Upper lobe of right lung (tissue), 1 donor: ENCODE results near the gene CFAP20DC. TPM values are rescaled to one million over a fixed set of nuclear protein-coding genes. Genes with fewer than 3 reads are reported as not detected.

ENCODE experiments used
- ATAC-seq: fragments of 200-7000 bp; cut with Tn5 transposase; one replicate; pipeline ENCODE4 v1.9.1; 2020; ENCODE audit warnings: mild to moderate bottlenecking, moderate library complexity
- DNase-seq: peaks from one replicate; pipeline ENCODE4 v3.0.0-alpha.2; 2020
- H3K27ac ChIP-seq: fragments of 200-600 bp; one replicate; pipeline ENCODE4 v1.8.0; 2022
- H3K27me3 ChIP-seq: fragments of 200-600 bp; one replicate; pipeline ENCODE4 v1.8.0; 2022; ENCODE audit warnings: mild to moderate bottlenecking
- H3K36me3 ChIP-seq: fragments of 200-600 bp; one replicate; pipeline ENCODE4 v1.8.0; 2022
- H3K4me1 ChIP-seq: fragments of 200-600 bp; one replicate; pipeline ENCODE4 v1.8.0; 2022
- H3K4me3 ChIP-seq: fragments of 200-600 bp; one replicate; pipeline ENCODE4 v1.8.0; 2022; ENCODE audit warnings: mild to moderate bottlenecking
- H3K9me3 ChIP-seq: fragments of 200-600 bp; one replicate; pipeline ENCODE4 v1.8.0; 2022
- CTCF ChIP-seq: fragments of 200-600 bp; IDR thresholded peaks from one replicate; pipeline ENCODE4 v1.8.0; 2022; ENCODE audit warnings: antibody characterized with exemption
- intact Hi-C: fragments of 100-400 bp; cut with DNase I; formaldehyde crosslinking; loops from one replicate; pipeline ENCODE4 v1.11.0; 2022
- total RNA-seq: library from RNA; stranded (reverse); fragmentation: NEBNext Ultra II Directional; extraction: Animal tissue kit (Norgen Biotek cat#: 25700); gene quantifications from one replicate; pipeline ENCODE4 v1.2.1, GENCODE V29; 2021
- donor health status: DM: no; HTN: yes; CAD: no; lungs with severe emphysema.

The CFAP20DC gene
- total RNA-seq, 1 donor from 2014 or later, result not detected

- intact Hi-C loops, result no loop called here
- H3K36me3 ChIP-seq, result no peaks in the 10 kb centered on the region
- no peak for DNase-seq
- no peak for TF ChIP-seq CTCF
- H3K27ac ChIP-seq, result no peak overlapping the region
- no peaks in the 10 kb centered on the region for H3K27me3 ChIP-seq
- no peaks in the 10 kb centered on the region for H3K4me1 ChIP-seq
- H3K9me3 ChIP-seq, result no peaks in the 10 kb centered on the region
- no peak overlapping the region for H3K4me3 ChIP-seq
- ATAC-seq, result no peak
Observed at GRCh38 chr3:59016930-59017616, 32.8 kb downstream of the CFAP20DC start.

- H3K9me3 ChIP-seq, result no peaks in the 10 kb centered on the region
- no peaks in the 10 kb centered on the region for H3K4me1 ChIP-seq
- H3K4me3 ChIP-seq, result no peak overlapping the region
- TF ChIP-seq CTCF, result no peak
- H3K36me3 ChIP-seq, result no peaks in the 10 kb centered on the region
- H3K27ac ChIP-seq, result no peak overlapping the region
- no peak for ATAC-seq
- H3K27me3 ChIP-seq, result no peaks in the 10 kb centered on the region
- no peak for DNase-seq
- intact Hi-C loops, result no loop called here
Observed at GRCh38 chr3:59013611-59014010, 36.2 kb downstream of the CFAP20DC start.

DNA sequence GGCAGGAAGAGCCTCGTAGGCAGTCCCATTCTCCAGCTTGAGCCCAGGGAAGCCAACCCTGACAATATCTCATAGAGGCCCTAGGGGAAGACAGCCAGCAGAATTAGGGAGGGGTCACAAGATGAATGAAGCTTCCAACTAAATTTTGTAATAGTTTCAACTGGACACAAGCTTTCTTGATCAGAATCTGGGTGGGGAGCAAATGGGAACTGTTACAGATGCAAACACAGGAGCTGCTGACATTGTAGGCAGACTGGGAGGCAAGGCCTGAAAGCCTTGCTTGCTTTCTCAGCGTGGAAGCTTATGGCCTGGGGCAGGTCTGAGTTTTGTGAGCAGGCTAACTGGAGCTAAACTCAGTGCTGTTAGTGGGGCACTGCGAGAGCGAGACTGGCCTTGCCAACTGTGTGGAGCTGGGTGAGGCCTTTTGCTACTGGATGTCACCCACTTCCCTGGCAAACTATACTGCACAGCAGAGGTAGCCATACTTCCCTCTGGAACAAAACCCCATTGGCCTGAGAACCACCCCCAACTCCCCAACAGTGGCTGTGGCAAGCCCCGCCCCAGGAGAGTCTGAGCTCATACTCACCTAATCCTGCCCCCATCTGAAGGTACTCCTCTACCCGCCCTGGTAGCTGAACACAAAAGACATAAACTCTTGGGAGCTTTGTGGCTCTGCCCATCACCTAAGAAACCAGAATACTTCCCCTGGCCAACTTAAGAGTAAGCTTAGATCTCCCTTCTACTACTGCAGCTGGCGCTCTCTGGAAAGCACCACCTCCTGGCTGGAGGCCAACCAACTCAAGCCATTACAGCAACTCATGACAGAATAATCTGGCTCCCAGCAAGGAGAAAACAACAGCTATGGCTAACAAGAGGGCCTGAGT, 42.9 kb downstream of the CFAP20DC start:
- no peak for TF ChIP-seq CTCF
- H3K4me3 ChIP-seq, result no peak overlapping the region
- no peak for DNase-seq
- no peaks in the 10 kb centered on the region for H3K36me3 ChIP-seq
- no peaks in the 10 kb centered on the region for H3K27me3 ChIP-seq
- intact Hi-C loops, result no loop called here
- no peaks in the 10 kb centered on the region for H3K4me1 ChIP-seq
- H3K27ac ChIP-seq, result no peak overlapping the region
- no peaks in the 10 kb centered on the region for H3K9me3 ChIP-seq
- no peak for ATAC-seq

DNA sequence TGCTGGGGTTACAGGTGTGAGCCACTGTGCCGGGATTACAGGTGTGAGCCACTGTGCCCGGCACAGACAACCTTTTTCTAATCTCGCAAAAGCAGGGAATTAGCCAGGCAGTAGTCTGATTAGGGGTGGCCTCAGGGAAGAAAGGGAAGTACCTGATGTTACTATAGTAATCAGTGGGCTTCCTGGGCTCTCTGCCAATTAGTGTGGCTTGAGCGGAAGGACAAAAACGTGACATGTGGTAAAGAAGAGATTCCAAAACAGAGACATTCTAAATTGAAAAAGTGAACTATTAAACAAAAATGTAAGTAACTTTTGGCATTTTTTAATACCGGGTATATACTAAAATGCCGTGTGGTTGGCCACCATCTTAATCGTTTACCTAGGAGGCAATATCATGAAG, 48.1 kb downstream of the CFAP20DC start:
- no peaks in the 10 kb centered on the region for H3K27me3 ChIP-seq
- no peaks in the 10 kb centered on the region for H3K4me1 ChIP-seq
- TF ChIP-seq CTCF, result no peak
- ATAC-seq (no peak), DNase-seq (no peak)
- intact Hi-C loops, result no loop called here
- no peak overlapping the region for H3K27ac ChIP-seq
- H3K36me3 ChIP-seq, result no peaks in the 10 kb centered on the region
- H3K4me3 ChIP-seq, result no peak overlapping the region
- H3K9me3 ChIP-seq, result no peaks in the 10 kb centered on the region

DNA sequence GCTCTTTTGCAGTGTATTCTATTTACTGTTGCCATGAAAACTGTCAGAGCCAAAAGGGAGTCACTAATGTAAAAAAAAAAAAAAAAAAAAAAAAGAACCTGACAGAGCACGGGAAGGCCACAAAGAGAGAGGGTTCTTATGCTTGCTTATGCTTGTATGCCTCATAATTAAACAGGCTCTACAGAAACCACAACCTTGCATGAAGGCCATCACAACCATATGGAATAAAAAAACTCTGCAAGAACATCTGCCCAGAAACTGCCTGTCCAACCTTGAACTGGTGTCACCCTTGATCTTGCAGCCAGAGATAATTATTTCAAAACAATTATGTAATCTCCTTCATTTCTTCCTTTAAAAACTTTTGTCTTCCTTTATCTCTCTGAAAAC, 50.1 kb downstream of the CFAP20DC start:
- TF ChIP-seq CTCF, result no peak
- H3K36me3 ChIP-seq, result no peaks in the 10 kb centered on the region
- intact Hi-C loops, result no loop called here
- no peak overlapping the region for H3K4me3 ChIP-seq
- no peak overlapping the region for H3K27ac ChIP-seq
- no peaks in the 10 kb centered on the region for H3K9me3 ChIP-seq
- no peaks in the 10 kb centered on the region for H3K4me1 ChIP-seq
- ATAC-seq (no peak), DNase-seq (no peak)
- H3K27me3 ChIP-seq, result no peaks in the 10 kb centered on the region
